Frontal cortex (tissue), 4 donors: ENCODE results near the gene SHC2. TPM values are rescaled to one million over a fixed set of nuclear protein-coding genes. Genes with fewer than 3 reads are reported as not detected.
"Not testable (repeated sequence)": the region's sequence is repeated elsewhere in the genome, so short reads cannot be mapped to it uniquely, and the experiment has no call there.

Experiments
- DNase-seq, 2 donors: peaks; one replicate each; pipeline ENCODE4 v3.0.0; 2012; ENCODE audit warnings: low spot score in 2 of 2
- FAIRE-seq: peaks from 2 replicates; lab custom pipeline; 2012; peaks lifted over from hg19 to GRCh38; lab: Jason Lieb, UNC
- total RNA-seq: library from RNA; depleted of rRNA; stranded (reverse); fragments of >200 nt; gene quantifications from one replicate; pipeline ENCODE4 v1.2.3, GENCODE V29; 2014
- donor health status: control.
- donor health status: control.
- donor health status: control.

Gene SHC2
- total RNA-seq, 1 donor from 2014 or later: 9.8 TPM

GRCh38 chr19:411723-412355, 49.0 kb downstream of the SHC2 start:
- no peak for DNase-seq

GRCh38 chr19:411121-411722, 49.6 kb downstream of the SHC2 start:
- not testable (repeated sequence) for FAIRE-seq

More at GRCh38 chr19:411723-412355, 49.0 kb downstream of the SHC2 start:
- FAIRE-seq: no peak

GRCh38 chr19:410243-410781, 50.5 kb downstream of the SHC2 start:
- FAIRE-seq (no peak), DNase-seq (peak in 1 of 2 donors; percentile 52)

More at GRCh38 chr19:411121-411722, 49.6 kb downstream of the SHC2 start:
- not testable (repeated sequence) for DNase-seq

- FAIRE-seq (no peak), DNase-seq (peak in 1 of 2 donors; percentile 49)
Measured at GRCh38 chr19:409516-410242, 51.2 kb downstream of the SHC2 start.

- DNase-seq (peak; percentile 69 to 79), FAIRE-seq (no peak)
Measured at GRCh38 chr19:408902-409515, 51.8 kb downstream of the SHC2 start, which contains the start of gene C2CD4C. Gene C2CD4C, minus strand, starts transcription at chr19:409147. Its CDS starts 786 bp downstream, at chr19:408361.

- FAIRE-seq: no peak
Measured at GRCh38 chr19:408441-408901, 52.4 kb downstream of the SHC2 start.

GRCh38 chr19:407511-408440, 53.1 kb downstream of the SHC2 start:
- DNase-seq (peak in 1 of 2 donors; percentile 44), FAIRE-seq (no peak)

More at GRCh38 chr19:408441-408901, 52.4 kb downstream of the SHC2 start:
- DNase-seq: peak in 1 of 2 donors; percentile 56

GRCh38 chr19:406971-407510, 53.8 kb downstream of the SHC2 start:
- no peak for FAIRE-seq
- peak in 1 of 2 donors; percentile 42 for DNase-seq

- no peak for FAIRE-seq
- no peak for DNase-seq
Measured at GRCh38 chr19:406135-406781, 54.6 kb downstream of the SHC2 start.

- DNase-seq (no peak), FAIRE-seq (no peak)
Measured at GRCh38 chr19:405121-405965, 55.5 kb downstream of the SHC2 start.

- FAIRE-seq (no peak), DNase-seq (no peak)
Measured at GRCh38 chr19:403221-404027, 57.4 kb downstream of the SHC2 start.

- no peak for FAIRE-seq
- DNase-seq: no peak
Measured at GRCh38 chr19:402786-403185, 58.0 kb downstream of the SHC2 start.

GRCh38 chr19:401866-402511, 58.8 kb downstream of the SHC2 start:
- DNase-seq (no peak), FAIRE-seq (no peak)

- FAIRE-seq: no peak
- DNase-seq: no peak
Measured at GRCh38 chr19:400976-401865, 59.6 kb downstream of the SHC2 start.

- DNase-seq: no peak
- no peak for FAIRE-seq
Measured at GRCh38 chr19:399370-399769, 61.5 kb downstream of the SHC2 start.
